Ovary (tissue), 3 donors: ENCODE measurements around the gene VKORC1L1.

Experiments
- EP300 ChIP-seq: sonication (generic); formaldehyde crosslinking; IDR thresholded peaks from one replicate; pipeline ENCODE4 v1.6.1; 2017; ENCODE audit warnings: antibody characterized with exemption
- TF ChIP-seq, protein P1 (sequence below), 3 donors: fragments of 450-650 bp in 2 of 3; fragments of 200-600 bp in 1 of 3; IDR thresholded peaks; one replicate each; pipeline versions ENCODE4 v1.5.1 to v1.8.0; 2016 to 2022; ENCODE audit warnings: antibody characterized with exemption in 3 of 3, mild to moderate bottlenecking in 1 of 3
- donor health status: DM: no; HTN: no; CAD: no.

GRCh38 chr7:65892835-65893234, 20.0 kb downstream of the VKORC1L1 start:
- TF ChIP-seq, protein P1, sequence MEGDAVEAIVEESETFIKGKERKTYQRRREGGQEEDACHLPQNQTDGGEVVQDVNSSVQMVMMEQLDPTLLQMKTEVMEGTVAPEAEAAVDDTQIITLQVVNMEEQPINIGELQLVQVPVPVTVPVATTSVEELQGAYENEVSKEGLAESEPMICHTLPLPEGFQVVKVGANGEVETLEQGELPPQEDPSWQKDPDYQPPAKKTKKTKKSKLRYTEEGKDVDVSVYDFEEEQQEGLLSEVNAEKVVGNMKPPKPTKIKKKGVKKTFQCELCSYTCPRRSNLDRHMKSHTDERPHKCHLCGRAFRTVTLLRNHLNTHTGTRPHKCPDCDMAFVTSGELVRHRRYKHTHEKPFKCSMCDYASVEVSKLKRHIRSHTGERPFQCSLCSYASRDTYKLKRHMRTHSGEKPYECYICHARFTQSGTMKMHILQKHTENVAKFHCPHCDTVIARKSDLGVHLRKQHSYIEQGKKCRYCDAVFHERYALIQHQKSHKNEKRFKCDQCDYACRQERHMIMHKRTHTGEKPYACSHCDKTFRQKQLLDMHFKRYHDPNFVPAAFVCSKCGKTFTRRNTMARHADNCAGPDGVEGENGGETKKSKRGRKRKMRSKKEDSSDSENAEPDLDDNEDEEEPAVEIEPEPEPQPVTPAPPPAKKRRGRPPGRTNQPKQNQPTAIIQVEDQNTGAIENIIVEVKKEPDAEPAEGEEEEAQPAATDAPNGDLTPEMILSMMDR (IDR thresholded peaks at IDR 0.05): no peak
- TF ChIP-seq EP300: no peak
